ENCODE measurements around the gene TNFRSF21. TPM values are rescaled to one million over a fixed set of nuclear protein-coding genes. Genes with fewer than 3 reads are reported as not detected.

Gene TNFRSF21
- total RNA-seq, 1 donor from 2014 or later, result 74.2 TPM

- H3K36me3 Mint-ChIP-seq, result peaks cover 37% of the 10 kb centered on the region
- DNase-seq (ENCODE audit: extremely low spot score, unreplicated experiment), result no peak
- H3K4me3 Mint-ChIP-seq, result no peak overlapping the region
- H3K27me3 Mint-ChIP-seq, result no peaks in the 10 kb centered on the region
- no peak overlapping the region for H3K27ac Mint-ChIP-seq
- H3K9me3 Mint-ChIP-seq, result no peaks in the 10 kb centered on the region
- TF ChIP-seq CTCF (conservative IDR thresholded peaks at IDR 0.05), result no peak
- peaks cover 7% of the 10 kb centered on the region for H3K4me1 Mint-ChIP-seq (ENCODE audit: unreplicated experiment)
Observed at GRCh38 chr6:47268572-47269187, 41.0 kb downstream of the TNFRSF21 start.

- H3K36me3 Mint-ChIP-seq, result peaks cover 41% of the 10 kb centered on the region
Observed at GRCh38 chr6:47267301-47267700, 42.4 kb downstream of the TNFRSF21 start.

GRCh38 chr6:47265971-47266370 lies 43.7 kb downstream of the TNFRSF21 start:
- no peak overlapping the region for H3K27ac Mint-ChIP-seq
- DNase-seq (ENCODE audit: extremely low spot score, unreplicated experiment), result no peak
- peaks cover 12% of the 10 kb centered on the region for H3K4me1 Mint-ChIP-seq (ENCODE audit: unreplicated experiment)
- no peak for TF ChIP-seq CTCF (conservative IDR thresholded peaks at IDR 0.05)
- no peaks in the 10 kb centered on the region for H3K27me3 Mint-ChIP-seq
- H3K9me3 Mint-ChIP-seq, result no peaks in the 10 kb centered on the region
- H3K4me3 Mint-ChIP-seq, result no peak overlapping the region
- peaks cover 43% of the 10 kb centered on the region for H3K36me3 Mint-ChIP-seq

More at GRCh38 chr6:47267301-47267700, 42.4 kb downstream of the TNFRSF21 start:
- no peaks in the 10 kb centered on the region for H3K9me3 Mint-ChIP-seq
- H3K27me3 Mint-ChIP-seq, result no peaks in the 10 kb centered on the region
- peaks cover 7% of the 10 kb centered on the region for H3K4me1 Mint-ChIP-seq (ENCODE audit: unreplicated experiment)
- DNase-seq (ENCODE audit: extremely low spot score, unreplicated experiment), result no peak
- TF ChIP-seq CTCF (conservative IDR thresholded peaks at IDR 0.05), result no peak
- no peak overlapping the region for H3K27ac Mint-ChIP-seq
- H3K4me3 Mint-ChIP-seq, result no peak overlapping the region

- Mint-ChIP-seq H3K4me3 (no peak overlapping the region), H3K9me3 (no peaks in the 10 kb centered on the region), H3K4me1 (ENCODE audit: unreplicated experiment) (peaks cover 17% of the 10 kb centered on the region), H3K27me3 (no peaks in the 10 kb centered on the region), H3K36me3 (peaks cover 44% of the 10 kb centered on the region), H3K27ac (no peak overlapping the region)
- no peak for DNase-seq (ENCODE audit: extremely low spot score, unreplicated experiment)
- no peak for TF ChIP-seq CTCF (conservative IDR thresholded peaks at IDR 0.05)
Observed at GRCh38 chr6:47264775-47265184, 44.9 kb downstream of the TNFRSF21 start.

- no peak for TF ChIP-seq CTCF (conservative IDR thresholded peaks at IDR 0.05)
- Mint-ChIP-seq H3K9me3 (no peaks in the 10 kb centered on the region), H3K4me3 (no peak overlapping the region), H3K27me3 (no peaks in the 10 kb centered on the region), H3K36me3 (peaks cover 41% of the 10 kb centered on the region), H3K4me1 (ENCODE audit: unreplicated experiment) (peaks cover 9% of the 10 kb centered on the region), H3K27ac (peak overlapping the region; percentile 3)
- no peak for DNase-seq (ENCODE audit: extremely low spot score, unreplicated experiment)
Observed at GRCh38 chr6:47263268-47263667, 46.4 kb downstream of the TNFRSF21 start.
